B cell (primary cell): ENCODE measurements around the gene CDK10. TPM values are rescaled to one million over a fixed set of nuclear protein-coding genes. Genes with fewer than 3 reads are reported as not detected.

ENCODE experiments used
- ATAC-seq: fragments of 200-7000 bp; cut with Tn5 transposase; one replicate; pipeline ENCODE4 v1.10.0; 2021; ENCODE audit warnings: low read depth, mild to moderate bottlenecking, moderate number of reproducible peaks, moderate library complexity
- CTCF ChIA-PET: fragments of 350-600 bp; sonication (Branson Sonifier 250); formaldehyde crosslinking; loops from one replicate; lab custom pipeline; 2021; ENCODE audit warnings: antibody characterized with exemption, inconsistent platforms; lab: Charles Lee
- POLR2A ChIA-PET: fragments of 350-600 bp; sonication (Branson Sonifier 250); formaldehyde crosslinking; loops from one replicate; lab custom pipeline; 2021; ENCODE audit warnings: antibody characterized with exemption; lab: Charles Lee
- DNase-seq: peaks from one replicate; pipeline ENCODE4 v3.0.0; 2013
- H2AFZ ChIP-seq: 2 replicates; pipeline ENCODE4 v1.6.1; 2012; ENCODE audit warnings: mild to moderate bottlenecking, low read depth, low read length; ENCODE audit not compliant: insufficient read depth, poor library complexity, severe bottlenecking
- H3K27ac ChIP-seq, 2 donors: 1 replicate in 1 of 2; 2 replicates in 1 of 2; pipeline ENCODE4 v1.5.1; 2012 to 2013; ENCODE audit warnings: low read length in 2 of 2, mild to moderate bottlenecking in 2 of 2, moderate library complexity in 1 of 2
- H3K27me3 ChIP-seq, 4 experiments: fragments of 200-600 bp in 1 of 4; sonication (generic) in 1 of 4; replicated peaks in 1 of 4; 1 replicate in 2 of 4; 2 replicates in 2 of 4; pipeline versions ENCODE4 v1.6.1 to v1.7.0; 2013 to 2016; ENCODE audit warnings: low read length in 3 of 4, mild to moderate bottlenecking in 2 of 4, mixed read lengths in 1 of 4, moderate library complexity in 1 of 4; ENCODE audit not compliant: insufficient read depth in 4 of 4, control insufficient read depth in 3 of 4; ENCODE audit errors: control extremely low read depth in 1 of 4
- H3K36me3 ChIP-seq, 2 experiments: replicated peaks in 1 of 2; 1 replicate in 1 of 2; 2 replicates in 1 of 2; pipeline versions ENCODE4 v1.6.1 to v1.7.1; 2013; ENCODE audit warnings: low read length in 1 of 2; ENCODE audit not compliant: insufficient read depth in 2 of 2, control insufficient read depth in 1 of 2; ENCODE audit errors: control extremely low read depth in 1 of 2, extremely low read depth in 1 of 2
- H3K4me1 ChIP-seq, 2 donors: fragments of 200-600 bp in 1 of 2; sonication (generic) in 1 of 2; 1 replicate in 1 of 2; 2 replicates in 1 of 2; pipeline versions ENCODE4 v1.5.1 to v1.6.1; 2013 to 2017; ENCODE audit warnings: low read length in 2 of 2; ENCODE audit not compliant: control insufficient read depth in 2 of 2, insufficient read depth in 2 of 2
- H3K4me2 ChIP-seq: replicated peaks from 2 replicates; pipeline ENCODE3; 2012; ENCODE audit warnings: mild to moderate bottlenecking, low read depth, low read length; ENCODE audit not compliant: poor library complexity, severe bottlenecking
- H3K4me3 ChIP-seq, 5 experiments: fragments of 200-600 bp in 1 of 5; sonication (generic) in 1 of 5; 1 replicate in 3 of 5; 2 replicates in 2 of 5; pipeline versions ENCODE4 v1.5.1 to v1.7.0; 2011 to 2016; ENCODE audit warnings: low read length in 4 of 5, mild to moderate bottlenecking in 4 of 5, low read depth in 2 of 5, control low read depth in 1 of 5, moderate library complexity in 1 of 5; ENCODE audit not compliant: insufficient read depth in 1 of 5; ENCODE audit errors: control extremely low read depth in 1 of 5, extremely low read depth in 1 of 5
- H3K79me2 ChIP-seq: fragments of 200-600 bp; sonication (generic); one replicate; pipeline ENCODE4 v1.6.0; 2016; ENCODE audit warnings: low read length; ENCODE audit not compliant: control insufficient read depth, insufficient read depth
- H3K9ac ChIP-seq: fragments of 200-600 bp; sonication (generic); 2 replicates; pipeline ENCODE4 v1.6.1; 2017; ENCODE audit warnings: mild to moderate bottlenecking, low read length, moderate library complexity
- H3K9me3 ChIP-seq, 3 donors: one replicate each; pipeline versions ENCODE4 v1.6.1 to v1.7.1; 2013; ENCODE audit warnings: low read length in 2 of 3; ENCODE audit not compliant: control insufficient read depth in 2 of 3, insufficient read depth in 1 of 3; ENCODE audit errors: control extremely low read depth in 1 of 3
- H4K20me1 ChIP-seq: 2 replicates; pipeline ENCODE4 v1.6.0; 2012; ENCODE audit warnings: mild to moderate bottlenecking, low read length; ENCODE audit not compliant: insufficient read depth, control insufficient read depth, poor library complexity, severe bottlenecking
- H3K27ac Mint-ChIP-seq: one replicate; pipeline ENCODE4 v1.8.0; 2021; ENCODE audit warnings: mixed read lengths
- H3K27me3 Mint-ChIP-seq: one replicate; pipeline ENCODE4 v1.8.0; 2021; ENCODE audit warnings: mixed read lengths
- H3K4me1 Mint-ChIP-seq: one replicate; pipeline ENCODE4 v1.8.0; 2021; ENCODE audit warnings: mixed read lengths
- H3K4me3 Mint-ChIP-seq: one replicate; pipeline ENCODE4 v1.8.0; 2021; ENCODE audit warnings: mixed read lengths
- H3K9me3 Mint-ChIP-seq: one replicate; pipeline ENCODE4 v1.8.0; 2022; ENCODE audit warnings: mixed read lengths; ENCODE audit not compliant: insufficient read depth
- CTCF ChIP-seq: fragments of 200-600 bp; IDR thresholded peaks from one replicate; pipeline ENCODE4 v1.8.0; 2022; ENCODE audit warnings: antibody characterized with exemption, mild to moderate bottlenecking
- EZH2 ChIP-seq: IDR thresholded peaks from 2 replicates; pipeline ENCODE4 v1.6.1; 2012; ENCODE audit warnings: borderline replicate concordance, low read depth, mild to moderate bottlenecking, moderate library complexity, low read length; ENCODE audit not compliant: insufficient read depth, poor library complexity, severe bottlenecking
- WGBS: methylation state at CpG from one replicate; pipeline ENCODE4 v1.1.5; 2013; ENCODE audit warnings: missing lambda C conversion rate; ENCODE audit not compliant: insufficient coverage; 5-methylcytosine and 5-hydroxymethylcytosine counted together
- intact Hi-C: fragments of 100-400 bp; cut with micrococcal nuclease; formaldehyde crosslinking; loops from one replicate; pipeline ENCODE4 v1.10.0; 2022
- polyA plus RNA-seq: library from polyadenylated mRNA; depleted of rRNA; stranded (reverse); fragments of >200 nt; gene quantifications from 2 replicates; pipeline ENCODE4 v1.2.3, GENCODE V29; 2012
- total RNA-seq, 2 donors: library from RNA; stranded (reverse); fragments of 120-200 nt in 1 of 2; gene quantifications; 1 replicate in 1 of 2; 2 replicates in 1 of 2; pipeline versions ENCODE4 v1.2.3 to v1.2.4, GENCODE V29; 2013 to 2022

Gene CDK10
- total and polyA plus RNA-seq, 2 donors (not counting 1 experiment from before 2014, with no cell fraction given), result 114 to 145 TPM

- Histone ChIP-seq H3K9ac (no peak overlapping the region), H3K4me1 (peaks cover 12 to 24% of the 10 kb centered on the region in 2 donors), H2AFZ (no peak overlapping the region), H3K36me3 (peaks cover 2 to 35% of the 10 kb centered on the region in 2 experiments), H3K79me2 (peaks cover 14% of the 10 kb centered on the region), H3K9me3 (no peaks in the 10 kb centered on the region), H3K4me3 (no peak overlapping the region), H4K20me1 (peaks cover 49% of the 10 kb centered on the region), H3K4me2 (no peak overlapping the region), H3K27me3 (no peaks in the 10 kb centered on the region), H3K27ac (no peak overlapping the region)
- no peak for DNase-seq
- no peak overlapping the region for H3K4me3 Mint-ChIP-seq
- H3K4me1 Mint-ChIP-seq, result peaks cover 14% of the 10 kb centered on the region
- no peak for ATAC-seq
- ChIA-PET CTCF (no interaction called here), POLR2A (interaction anchor here (0.7 to 1.1 kb wide), 2 partner anchors 9 to 109 kb away, joined by 3 to 6 read pairs; partner anchors contain the start of gene CDK10)
- no peak for TF ChIP-seq CTCF
- no peak for TF ChIP-seq EZH2
- intact Hi-C loops, result no loop called here
- WGBS, result 97% methylated on average over 30 of the region's 31 CpGs
- H3K9me3 Mint-ChIP-seq, result no peaks in the 10 kb centered on the region
- no peaks in the 10 kb centered on the region for H3K27me3 Mint-ChIP-seq
- no peak overlapping the region for H3K27ac Mint-ChIP-seq
Observed at GRCh38 chr16:89695086-89695874, 8.8 kb downstream of the CDK10 start.
